Stimulated activated CD4-positive, alpha-beta T cell treated with anti-CD3 and anti-CD28 coated beads, TNF-alpha, amount 100 ng/mL, for 1 hour (primary cell): ENCODE results near the gene DHRS12.

Experiments used
- DNase-seq, 3 donors: peaks; one replicate each; pipeline ENCODE4 v3.0.0-alpha.2; 2020; ENCODE audit warnings: low read depth in 3 of 3, low spot score in 1 of 3

Gene DHRS12

GRCh38 chr13:51764184-51765141, 39.5 kb downstream of the DHRS12 start:
- DNase-seq = peak in 2 of 3 donors; percentile 19 to 52

- no peak for DNase-seq
Observed at GRCh38 chr13:51763486-51763885, 40.5 kb downstream of the DHRS12 start.

DNA sequence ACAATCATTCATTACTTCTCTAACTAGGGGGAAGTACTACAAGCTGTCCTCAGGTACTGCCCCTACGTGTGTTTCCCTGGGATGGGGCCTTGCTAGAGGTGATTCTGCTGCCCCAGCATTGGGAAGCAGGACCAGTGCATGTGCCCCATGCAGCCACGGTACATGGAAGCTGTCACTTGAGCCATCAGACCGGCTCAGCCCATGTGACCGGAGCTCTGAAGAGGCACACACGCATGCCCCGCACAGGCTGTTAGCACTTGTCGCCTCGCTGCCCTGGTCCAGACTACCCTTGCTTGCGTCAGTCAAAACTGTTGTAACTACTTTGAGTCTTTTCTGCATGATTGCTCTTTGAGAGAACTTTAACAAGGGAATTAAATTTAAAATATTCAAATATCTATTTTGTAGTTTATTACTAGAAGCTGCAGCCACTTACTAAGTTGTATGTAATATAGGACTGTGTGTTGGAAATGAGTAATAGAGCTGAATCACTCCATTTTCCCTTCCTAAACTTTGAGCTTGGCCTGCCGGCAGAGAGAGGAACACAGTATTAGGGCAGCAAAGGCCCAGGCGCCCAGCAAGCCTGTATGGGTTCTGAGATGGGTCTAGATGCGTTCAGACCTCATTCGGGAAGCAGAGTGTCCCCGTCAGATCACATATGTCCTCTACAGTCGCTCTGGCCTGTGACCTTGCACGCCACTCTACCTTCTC, 42.2 kb downstream of the DHRS12 start:
- no peak for DNase-seq

GRCh38 chr13:51760592-51760991, 43.4 kb downstream of the DHRS12 start:
- no peak for DNase-seq

DNA sequence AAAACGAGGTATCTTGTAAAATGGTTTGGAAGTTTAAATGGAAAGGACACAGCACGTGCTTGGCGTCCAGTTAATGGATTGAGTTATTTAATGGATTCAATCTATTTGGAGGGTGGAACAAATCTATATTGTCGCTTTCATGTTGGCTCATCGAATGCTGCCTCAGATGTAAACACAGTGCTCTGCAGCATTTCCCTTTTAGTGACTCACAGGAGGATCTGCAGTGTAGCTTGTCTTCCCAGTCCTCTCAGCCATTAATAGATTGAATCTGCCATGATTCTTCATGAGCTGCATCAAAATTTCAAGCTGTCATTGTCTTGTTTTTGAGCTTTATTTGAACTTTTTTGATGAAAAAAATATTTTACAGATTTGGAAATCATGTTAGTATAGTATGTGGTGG, 44.7 kb downstream of the DHRS12 start:
- no peak for DNase-seq

DNA sequence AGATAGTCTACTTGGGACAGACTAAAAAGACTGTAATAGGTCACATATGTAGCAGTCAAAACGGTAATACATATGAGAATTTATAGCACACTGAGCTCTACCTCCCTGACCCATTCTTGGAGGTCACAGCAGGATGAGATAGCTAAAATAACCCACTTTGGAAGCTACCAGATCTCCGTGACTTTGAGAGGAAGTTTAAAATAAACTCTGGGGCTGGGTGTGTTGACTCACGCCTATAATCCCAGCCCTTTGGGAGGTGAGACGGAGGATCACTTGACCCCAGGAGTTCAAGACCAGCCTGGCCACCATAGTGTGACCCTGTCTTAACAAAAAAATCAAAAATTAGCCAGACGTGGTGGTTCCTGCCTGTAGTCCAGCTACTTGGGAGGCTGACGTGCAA, 45.3 kb downstream of the DHRS12 start:
- DNase-seq = no peak

GRCh38 chr13:51756651-51757050, 47.3 kb downstream of the DHRS12 start:
- DNase-seq = no peak

DNA sequence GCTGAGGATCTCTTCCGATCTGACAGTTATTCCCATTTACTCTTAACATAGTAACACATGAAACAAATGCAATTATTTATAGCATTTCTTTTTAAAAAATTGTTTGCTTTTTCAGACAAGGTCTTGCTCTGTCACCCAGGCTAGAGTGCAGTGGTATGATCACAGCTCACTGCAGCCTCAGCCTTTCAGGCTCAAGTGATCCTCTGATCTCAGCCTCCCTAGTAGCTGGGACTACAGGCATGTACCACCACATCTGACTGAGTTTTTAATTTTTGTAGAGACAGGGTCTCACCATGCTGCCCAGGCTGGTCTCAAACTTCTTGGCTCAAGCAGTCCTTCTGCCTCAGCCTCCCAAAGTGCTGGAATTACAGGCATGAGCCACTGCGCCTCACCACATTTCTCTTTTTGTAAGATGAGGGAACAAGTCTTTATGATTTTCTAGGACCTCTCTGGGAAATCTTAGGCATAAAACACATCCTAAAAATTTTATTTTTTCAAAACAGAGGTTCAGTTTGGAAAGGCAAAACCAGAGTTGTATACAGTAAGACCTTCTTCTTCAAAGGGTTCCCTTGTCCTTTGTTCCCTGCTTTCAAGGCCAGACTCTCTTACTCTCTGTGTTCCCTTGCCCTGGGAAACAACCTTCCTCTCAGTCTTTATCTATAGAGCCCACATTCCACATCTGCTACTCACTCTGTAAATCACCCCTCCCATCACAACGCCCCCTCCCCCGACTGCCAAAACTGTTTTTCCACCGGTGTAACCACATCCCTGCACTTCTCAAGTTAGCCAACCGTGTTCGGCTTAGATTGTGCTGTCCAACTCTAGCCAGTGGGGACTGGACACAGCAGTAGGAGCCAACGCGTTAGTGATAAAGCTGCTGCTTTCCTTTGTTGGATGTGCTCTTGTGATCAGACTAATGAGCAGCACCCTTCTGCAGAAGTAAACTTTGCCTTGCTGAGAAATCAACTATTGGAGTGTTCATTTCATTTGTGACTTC, 56.2 kb downstream of the DHRS12 start:
- DNase-seq = no peak

GRCh38 chr13:51746802-51747201, 57.2 kb downstream of the DHRS12 start:
- DNase-seq = no peak

DNA sequence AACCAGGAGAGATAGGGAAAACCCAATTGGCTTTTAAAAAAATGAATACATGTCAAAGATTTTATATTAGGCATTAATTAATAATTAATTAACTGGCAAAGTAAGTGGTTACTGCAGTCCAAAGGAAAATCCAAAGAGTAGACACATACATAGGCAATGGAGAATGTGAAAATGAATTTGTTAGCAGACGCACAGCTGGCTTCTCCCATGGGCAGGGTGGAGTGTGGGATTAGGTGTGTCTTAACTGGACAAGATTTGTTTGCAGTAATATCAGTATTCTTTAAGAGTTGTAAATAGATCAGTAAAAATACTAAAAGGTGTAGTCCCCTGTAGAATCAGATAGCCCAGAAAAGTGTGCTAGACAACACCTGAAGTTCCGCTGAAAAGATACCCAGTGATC, 58.7 kb downstream of the DHRS12 start:
- DNase-seq = no peak

DNA sequence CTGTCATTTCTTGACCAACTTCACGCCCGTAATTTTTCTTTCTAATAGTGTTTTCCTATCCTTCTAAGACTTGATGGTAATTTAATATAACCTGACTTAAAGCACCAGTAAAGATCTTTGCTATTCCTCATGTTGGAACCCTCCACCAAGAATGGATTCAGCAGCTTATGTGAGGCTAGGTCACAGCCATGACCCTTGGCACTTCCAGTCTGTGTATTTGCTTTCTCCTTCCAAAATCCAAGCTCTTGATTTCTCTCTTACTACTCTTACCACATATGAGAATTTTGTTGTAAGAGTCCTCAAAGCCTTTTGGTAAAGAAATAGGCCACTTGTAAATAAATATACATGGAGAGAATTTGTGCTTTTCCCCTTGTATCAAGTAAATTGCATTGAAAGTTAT, 61.4 kb downstream of the DHRS12 start:
- DNase-seq = no peak

GRCh38 chr13:51742031-51742430, 61.9 kb downstream of the DHRS12 start:
- DNase-seq = no peak

DNA sequence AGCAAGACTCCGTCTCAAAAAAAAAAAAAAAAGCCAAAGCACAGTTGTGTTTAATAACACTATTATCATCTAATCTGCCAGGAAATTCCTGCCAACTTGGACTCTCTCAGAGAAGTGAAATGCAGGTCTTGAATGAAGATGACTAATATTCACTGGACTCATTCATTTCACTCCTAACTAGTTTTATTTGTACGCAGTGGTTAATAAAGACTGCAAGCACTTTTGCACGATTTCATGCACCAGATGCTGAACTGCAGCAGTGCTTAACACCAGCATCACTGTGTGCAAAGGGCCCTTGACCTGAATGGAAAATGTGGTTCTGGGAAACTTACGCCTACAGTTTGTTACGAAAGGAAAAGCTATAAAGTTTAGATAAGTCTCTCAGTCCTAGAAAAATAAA, 63.3 kb downstream of the DHRS12 start:
- DNase-seq = no peak

- no peak for DNase-seq
Observed at GRCh38 chr13:51739027-51739764, 64.8 kb downstream of the DHRS12 start.

- no peak for DNase-seq
Observed at GRCh38 chr13:51738226-51738905, 65.6 kb downstream of the DHRS12 start.

DNA sequence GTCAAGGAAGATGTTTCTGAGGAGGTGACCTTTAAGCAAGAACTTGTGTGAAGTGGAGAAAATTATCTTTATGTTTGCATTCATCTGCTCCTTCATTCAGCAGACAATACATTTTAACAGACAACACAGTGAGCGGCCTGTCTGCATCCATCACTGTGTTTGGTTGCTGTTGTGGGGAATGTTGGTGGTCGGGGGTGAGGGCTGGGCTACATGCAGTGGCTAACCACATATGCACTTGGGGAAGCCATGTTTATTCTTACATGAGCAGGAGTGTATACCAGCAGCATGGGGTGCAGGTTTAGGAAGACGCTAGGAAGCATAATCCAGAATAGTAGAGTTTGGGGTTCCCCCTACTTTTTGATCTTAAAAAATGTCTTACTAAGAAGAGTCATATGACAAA, 66.4 kb downstream of the DHRS12 start:
- DNase-seq = no peak

DNA sequence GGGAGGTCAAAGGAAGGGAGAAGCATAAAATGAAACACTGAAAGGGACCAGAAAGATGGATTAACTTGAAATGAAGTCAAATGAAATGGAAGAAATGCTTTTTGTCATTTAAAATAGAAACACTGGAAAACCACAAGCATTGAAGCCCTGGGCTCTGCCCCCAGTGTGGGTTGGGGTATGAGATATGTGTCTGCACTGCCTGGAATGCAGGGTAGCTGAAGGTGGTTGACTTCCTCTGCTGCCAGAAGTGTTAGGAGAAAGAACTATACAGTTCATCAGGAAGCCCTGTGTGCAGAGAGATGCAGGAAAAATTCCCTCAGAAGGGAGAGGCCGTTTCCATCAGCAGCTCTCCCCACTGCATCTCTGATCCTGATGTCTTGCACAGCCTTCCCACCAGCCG, 69.2 kb downstream of the DHRS12 start:
- DNase-seq = no peak

GRCh38 chr13:51733374-51734298, 70.3 kb downstream of the DHRS12 start:
- no peak for DNase-seq

- no peak for DNase-seq
Observed at GRCh38 chr13:51731759-51732158, 72.2 kb downstream of the DHRS12 start.
